DOHH2 (cell line): Measurements from ENCODE around the gene HTR7.

ENCODE experiments used
- H3F3A ChIP-seq: fragments of 200-600 bp; sonication (generic), shearing (Covaris generic); 2 replicates; pipeline ENCODE4 v1.6.0; 2016; ENCODE audit warnings: antibody characterized with exemption, mild to moderate bottlenecking; ENCODE audit not compliant: control insufficient read depth, insufficient read depth
- H3K27ac ChIP-seq: fragments of 200-600 bp; sonication (generic); 2 replicates; pipeline ENCODE4 v1.5.1; 2014; ENCODE audit warnings: low read depth, mild to moderate bottlenecking, low read length, moderate library complexity
- H3K27me3 ChIP-seq: fragments of 200-600 bp; sonication (generic); 2 replicates; pipeline ENCODE4 v1.6.1; 2014; ENCODE audit warnings: mild to moderate bottlenecking, low read length, mixed read lengths; ENCODE audit not compliant: control insufficient read depth
- H3K36me3 ChIP-seq: fragments of 200-600 bp; sonication (generic); 2 replicates; pipeline ENCODE4 v1.6.1; 2014; ENCODE audit warnings: mild to moderate bottlenecking, low read length, moderate library complexity, mixed read lengths; ENCODE audit not compliant: control insufficient read depth
- H3K4me1 ChIP-seq: fragments of 200-600 bp; sonication (generic); 2 replicates; pipeline ENCODE4 v1.6.1; 2014; ENCODE audit warnings: mild to moderate bottlenecking, low read length, mixed read lengths; ENCODE audit not compliant: control insufficient read depth
- H3K4me2 ChIP-seq: fragments of 200-600 bp; sonication (generic); 2 replicates; pipeline ENCODE4 v1.6.0; 2014; ENCODE audit warnings: mild to moderate bottlenecking, low read length, moderate library complexity
- H3K4me3 ChIP-seq: fragments of 200-600 bp; sonication (generic); 2 replicates; pipeline ENCODE4 v1.5.1; 2014; ENCODE audit warnings: mild to moderate bottlenecking, low read length, mixed read lengths
- H3K79me2 ChIP-seq: fragments of 200-600 bp; sonication (generic); 2 replicates; pipeline ENCODE4 v1.6.1; 2014; ENCODE audit warnings: mild to moderate bottlenecking, low read length, mixed read lengths; ENCODE audit not compliant: control insufficient read depth
- H3K9me2 ChIP-seq: fragments of 200-600 bp; sonication (generic); replicated peaks from 2 replicates; pipeline ENCODE4 v1.6.1; 2014; ENCODE audit warnings: mild to moderate bottlenecking, low read length, mixed read lengths; ENCODE audit not compliant: control insufficient read depth
- H3K9me3 ChIP-seq: fragments of 200-600 bp; sonication (generic); 2 replicates; pipeline ENCODE4 v1.6.1; 2014; ENCODE audit warnings: antibody characterized with exemption, low read length, mixed read lengths; ENCODE audit not compliant: control insufficient read depth, insufficient read depth
- H4K20me1 ChIP-seq: fragments of 200-600 bp; sonication (generic); 2 replicates; pipeline ENCODE4 v1.6.0; 2014; ENCODE audit warnings: low read depth, mild to moderate bottlenecking, antibody characterized with exemption, low read length, moderate library complexity; ENCODE audit not compliant: control insufficient read depth, insufficient read depth
- CTCF ChIP-seq: fragments of 200-600 bp; sonication (generic); IDR thresholded peaks from one replicate; pipeline ENCODE4 v1.5.1; 2014; ENCODE audit warnings: antibody characterized with exemption, mild to moderate bottlenecking, low read depth, low read length; ENCODE audit not compliant: poor library complexity, severe bottlenecking
- EZH2phosphoT487 ChIP-seq: fragments of 200-600 bp; sonication (generic); IDR thresholded peaks from 2 replicates; pipeline ENCODE4 v1.6.1; 2017; ENCODE audit warnings: borderline replicate concordance, mild to moderate bottlenecking, antibody characterized with exemption, low read length, moderate library complexity, mixed read lengths

The HTR7 gene

GRCh38 chr10:90847436-90847835, 10.4 kb downstream of the HTR7 start:
- Histone ChIP-seq H3K4me1 (no peaks in the 10 kb centered on the region), H3K27me3 (peaks cover 5% of the 10 kb centered on the region; the same call in 1 of the 2 replicates), H3K27ac (no peak overlapping the region), H3K9me3 (peaks cover 13% of the 10 kb centered on the region; the same call in 1 of the 2 replicates), H3K9me2 (no peaks in the 10 kb centered on the region), H3K79me2 (no peaks in the 10 kb centered on the region), H3K36me3 (no peaks in the 10 kb centered on the region), H3K4me3 (no peak overlapping the region), H3K4me2 (no peak overlapping the region), H3F3A (no peaks in the 10 kb centered on the region), H4K20me1 (no peaks in the 10 kb centered on the region)
- TF ChIP-seq CTCF, result no peak
- TF ChIP-seq EZH2phosphoT487, result no peak

- H3K9me3 ChIP-seq, result peaks cover 13% of the 10 kb centered on the region; the same call in 1 of the 2 replicates
- H3K27me3 ChIP-seq, result peaks cover 5% of the 10 kb centered on the region; the same call in 1 of the 2 replicates
- H3F3A ChIP-seq, result no peaks in the 10 kb centered on the region
- no peak overlapping the region for H3K27ac ChIP-seq
- H4K20me1 ChIP-seq, result no peaks in the 10 kb centered on the region
- no peaks in the 10 kb centered on the region for H3K79me2 ChIP-seq
- no peaks in the 10 kb centered on the region for H3K9me2 ChIP-seq
- no peaks in the 10 kb centered on the region for H3K36me3 ChIP-seq
- H3K4me1 ChIP-seq, result no peaks in the 10 kb centered on the region
- no peak overlapping the region for H3K4me3 ChIP-seq
- H3K4me2 ChIP-seq, result no peak overlapping the region
- no peak for TF ChIP-seq CTCF
- TF ChIP-seq EZH2phosphoT487, result no peak
Measured at GRCh38 chr10:90846746-90847145, 11.1 kb downstream of the HTR7 start.

- peaks cover 5% of the 10 kb centered on the region; the same call in 1 of the 2 replicates for H3K27me3 ChIP-seq
- no peaks in the 10 kb centered on the region for H3K79me2 ChIP-seq
- H3F3A ChIP-seq, result no peaks in the 10 kb centered on the region
- H3K9me3 ChIP-seq, result peaks cover 8% of the 10 kb centered on the region; the same call in 1 of the 2 replicates
- TF ChIP-seq EZH2phosphoT487, result no peak
- TF ChIP-seq CTCF, result no peak
- no peak overlapping the region for H3K4me3 ChIP-seq
- no peak overlapping the region for H3K27ac ChIP-seq
- no peaks in the 10 kb centered on the region for H3K36me3 ChIP-seq
- H3K9me2 ChIP-seq, result no peaks in the 10 kb centered on the region
- H4K20me1 ChIP-seq, result no peaks in the 10 kb centered on the region
- H3K4me2 ChIP-seq, result no peak overlapping the region
- no peaks in the 10 kb centered on the region for H3K4me1 ChIP-seq
Measured at GRCh38 chr10:90845726-90846125, 12.1 kb downstream of the HTR7 start.
